Adrenal gland (tissue), 12 donors: Measurements from ENCODE around the gene CFAP206. TPM values are rescaled to one million over a fixed set of nuclear protein-coding genes. Genes with fewer than 3 reads are reported as not detected.

Experiments used
- DNase-seq, 7 donors: peaks; one replicate each; pipeline ENCODE4 v3.0.0-alpha.2; 2019 to 2020
- H3K27ac ChIP-seq, 5 donors: fragments of 200-600 bp; sonication (generic) in 4 of 5; 1 replicate in 3 of 5; 2 replicates in 2 of 5; pipeline versions ENCODE4 v1.5.1 to v1.8.0; 2016 to 2020; ENCODE audit warnings: mild to moderate bottlenecking in 1 of 5
- H3K27me3 ChIP-seq: fragments of 200-600 bp; 2 replicates; pipeline ENCODE4 v1.8.0; 2021
- H3K36me3 ChIP-seq, 2 donors: fragments of 200-600 bp; replicated peaks in 1 of 2; 1 replicate in 1 of 2; 2 replicates in 1 of 2; pipeline versions ENCODE4 v1.5.1 to v1.8.0; 2018 to 2022
- H3K4me1 ChIP-seq, 2 donors: fragments of 200-600 bp; replicated peaks in 1 of 2; 1 replicate in 1 of 2; 2 replicates in 1 of 2; pipeline versions ENCODE4 v1.5.1 to v1.8.0; 2018 to 2021
- H3K4me3 ChIP-seq, 4 donors: fragments of 200-600 bp; sonication (generic) in 3 of 4; one replicate each; pipeline ENCODE4 v1.5.1; 2016 to 2018
- H3K9me3 ChIP-seq, 3 donors: fragments of 200-600 bp; sonication (generic) in 1 of 3; replicated peaks in 1 of 3; 1 replicate in 2 of 3; 2 replicates in 1 of 3; pipeline versions ENCODE4 v1.5.1 to v1.8.0; 2016 to 2021
- POLR2A ChIP-seq, 2 donors: fragments of 450-650 bp; IDR thresholded peaks; one replicate each; pipeline ENCODE4 v1.6.1; 2017; ENCODE audit warnings: antibody characterized with exemption in 2 of 2, mild to moderate bottlenecking in 2 of 2, moderate library complexity in 1 of 2
- WGBS, 4 donors: extraction: QIAGEN DNeasy Blood & Tissue Kit in 2 of 4; methylation state at CpG; one replicate each; pipeline versions ENCODE4 v1.1.5 to v1.1.7; 2013 to 2017; 5-methylcytosine and 5-hydroxymethylcytosine counted together
- intact Hi-C, 2 donors: fragments of 100-400 bp; cut with DNase I; formaldehyde crosslinking; loops; one replicate each; pipeline versions ENCODE4 v1.14.1 to v1.15.0; 2022 to 2023
- polyA plus RNA-seq, 3 donors: library from polyadenylated mRNA; stranded (reverse); fragments of 200-250 nt in 2 of 3; fragments of 350-450 nt in 1 of 3; fragmentation: Illumina TruSeq in 1 of 3; extraction: RNeasy Lipid Tissue Mini Kit (QIAGEN cat#74804) in 1 of 3; gene quantifications; one replicate each; pipeline ENCODE4 v1.2.3, GENCODE V29; 2013 to 2014
- total RNA-seq, 9 donors: library from RNA; depleted of rRNA in 4 of 9; stranded (reverse); fragments of >200 nt in 4 of 9; fragments of 120-200 nt in 1 of 9; fragmentation: NEBNext Ultra II Directional in 1 of 9; extraction: Animal tissue kit (Norgen Biotek cat#: 25700) in 1 of 9; gene quantifications; one replicate each; pipeline versions ENCODE4 v1.1.0 to v1.2.4, GENCODE V29; 2013 to 2023
- TF ChIP-seq, protein P1 (sequence below), 6 experiments: fragments of 450-650 bp in 4 of 6; fragments of 200-600 bp in 2 of 6; sonication (generic) in 1 of 6; IDR thresholded peaks; 1 replicate in 5 of 6; 2 replicates in 1 of 6; pipeline versions ENCODE4 v1.5.1 to v1.8.0; 2016 to 2021; ENCODE audit warnings: antibody characterized with exemption in 6 of 6, mild to moderate bottlenecking in 2 of 6, moderate library complexity in 1 of 6
- donor health status: healthy with polysubstance abuse.
- donor health status: Bipolar disorder and iron deficiency.
- donor health status: DM: yes; HTN: yes; CAD: no.
- donor health status: DM: no; HTN: no; CAD: no.
- donor health status: DM: no; HTN: no; CAD: no.
- donor health status: DM: yes; HTN: yes; CAD: no.

Gene CFAP206
- total and polyA plus RNA-seq, 12 donors, result 0.09 to 1.6 (median 0.42) TPM

DNA sequence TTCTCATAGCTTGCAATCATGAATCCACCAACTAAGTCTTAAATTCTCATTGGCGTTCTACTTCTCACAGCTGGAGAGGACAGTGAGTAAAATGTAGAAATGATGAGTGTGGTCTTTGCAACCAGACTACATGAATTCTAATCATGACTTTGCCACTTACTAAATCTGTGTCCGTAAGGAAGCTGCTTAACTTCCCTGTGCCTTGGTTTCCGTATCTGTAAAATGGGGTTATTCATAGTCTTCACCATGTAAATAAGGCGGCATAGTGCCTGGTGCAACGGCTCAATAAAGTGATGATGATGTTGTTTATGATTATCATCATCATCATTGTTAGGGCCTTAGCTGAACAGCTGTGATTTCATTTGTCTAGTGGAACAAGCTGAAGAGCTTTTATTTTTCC, 12.6 kb downstream of the CFAP206 start:
- no peaks in the 10 kb centered on the region for H3K27me3 ChIP-seq
- intact Hi-C loops, result no loop called here
- no peaks in the 10 kb centered on the region for H3K9me3 ChIP-seq
- no peaks in the 10 kb centered on the region for H3K36me3 ChIP-seq
- no peak for DNase-seq
- H3K27ac ChIP-seq, result no peak overlapping the region
- no peaks in the 10 kb centered on the region for H3K4me1 ChIP-seq
- TF ChIP-seq, protein P1, sequence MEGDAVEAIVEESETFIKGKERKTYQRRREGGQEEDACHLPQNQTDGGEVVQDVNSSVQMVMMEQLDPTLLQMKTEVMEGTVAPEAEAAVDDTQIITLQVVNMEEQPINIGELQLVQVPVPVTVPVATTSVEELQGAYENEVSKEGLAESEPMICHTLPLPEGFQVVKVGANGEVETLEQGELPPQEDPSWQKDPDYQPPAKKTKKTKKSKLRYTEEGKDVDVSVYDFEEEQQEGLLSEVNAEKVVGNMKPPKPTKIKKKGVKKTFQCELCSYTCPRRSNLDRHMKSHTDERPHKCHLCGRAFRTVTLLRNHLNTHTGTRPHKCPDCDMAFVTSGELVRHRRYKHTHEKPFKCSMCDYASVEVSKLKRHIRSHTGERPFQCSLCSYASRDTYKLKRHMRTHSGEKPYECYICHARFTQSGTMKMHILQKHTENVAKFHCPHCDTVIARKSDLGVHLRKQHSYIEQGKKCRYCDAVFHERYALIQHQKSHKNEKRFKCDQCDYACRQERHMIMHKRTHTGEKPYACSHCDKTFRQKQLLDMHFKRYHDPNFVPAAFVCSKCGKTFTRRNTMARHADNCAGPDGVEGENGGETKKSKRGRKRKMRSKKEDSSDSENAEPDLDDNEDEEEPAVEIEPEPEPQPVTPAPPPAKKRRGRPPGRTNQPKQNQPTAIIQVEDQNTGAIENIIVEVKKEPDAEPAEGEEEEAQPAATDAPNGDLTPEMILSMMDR (IDR thresholded peaks at IDR 0.05), result no peak
- TF ChIP-seq POLR2A (IDR thresholded peaks at IDR 0.05), result no peak
- WGBS, 4 donors, result 92 to 96% (median 94%) methylated on average over 5 of the region's 5 CpGs
- no peak overlapping the region for H3K4me3 ChIP-seq

DNA sequence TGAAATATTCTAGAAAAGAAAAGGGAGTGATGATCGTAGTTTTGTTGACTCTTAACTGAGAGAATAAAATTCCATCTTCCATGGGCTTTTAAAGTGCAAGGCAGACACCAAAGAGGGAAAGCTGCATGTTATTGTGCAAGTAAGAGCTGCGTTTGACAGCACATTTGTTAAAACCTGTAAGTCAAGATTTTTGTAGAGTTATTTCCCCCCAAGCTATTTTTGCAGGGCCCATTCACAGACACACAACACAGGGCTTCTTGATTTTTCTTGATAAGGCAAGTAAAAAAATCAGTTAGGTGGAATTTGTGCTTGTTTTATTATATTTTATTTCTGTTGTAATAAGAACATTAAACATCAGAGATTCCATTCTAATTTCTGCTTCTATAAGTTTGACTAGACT, 13.8 kb downstream of the CFAP206 start:
- Histone ChIP-seq H3K27me3 (no peaks in the 10 kb centered on the region), H3K4me3 (no peak overlapping the region), H3K36me3 (no peaks in the 10 kb centered on the region), H3K27ac (no peak overlapping the region), H3K9me3 (no peaks in the 10 kb centered on the region), H3K4me1 (no peaks in the 10 kb centered on the region)
- DNase-seq, result no peak
- no peak for TF ChIP-seq POLR2A (IDR thresholded peaks at IDR 0.05)
- TF ChIP-seq, protein P1 (IDR thresholded peaks at IDR 0.05), result no peak
- intact Hi-C loops, result no loop called here
- 79 to 81% (median 81%) methylated on average over 2 of the region's 2 CpGs for WGBS, 4 donors

DNA sequence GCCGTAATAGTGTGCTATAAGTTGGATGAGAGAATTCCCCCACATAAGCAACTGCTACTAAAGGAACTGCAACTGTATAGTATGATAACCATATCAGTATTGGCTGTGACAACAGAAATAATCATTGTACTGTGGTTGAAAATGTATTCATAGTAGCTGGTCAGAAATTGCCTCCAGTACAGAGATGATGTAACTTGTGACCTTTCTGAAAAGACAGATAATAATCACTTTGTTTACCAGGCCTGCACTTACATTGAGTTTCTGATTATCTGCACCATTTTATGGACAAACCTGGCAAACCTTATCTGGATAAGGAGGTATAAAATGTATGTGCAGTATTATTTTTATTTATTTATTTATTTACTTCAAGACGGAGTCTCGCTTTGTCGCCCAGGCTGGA, 19.0 kb downstream of the CFAP206 start:
- 93 to 98% (median 95%) methylated on average over 4 of the region's 4 CpGs for WGBS, 4 donors
- H3K27ac ChIP-seq, result no peak overlapping the region
- no peaks in the 10 kb centered on the region for H3K36me3 ChIP-seq
- DNase-seq, result no peak
- no peaks in the 10 kb centered on the region for H3K9me3 ChIP-seq
- TF ChIP-seq, protein P1 (IDR thresholded peaks at IDR 0.05), result no peak
- no peak for TF ChIP-seq POLR2A (IDR thresholded peaks at IDR 0.05)
- no peaks in the 10 kb centered on the region for H3K27me3 ChIP-seq
- H3K4me3 ChIP-seq, result no peak overlapping the region
- no peaks in the 10 kb centered on the region for H3K4me1 ChIP-seq
- intact Hi-C loops, result no loop called here

DNA sequence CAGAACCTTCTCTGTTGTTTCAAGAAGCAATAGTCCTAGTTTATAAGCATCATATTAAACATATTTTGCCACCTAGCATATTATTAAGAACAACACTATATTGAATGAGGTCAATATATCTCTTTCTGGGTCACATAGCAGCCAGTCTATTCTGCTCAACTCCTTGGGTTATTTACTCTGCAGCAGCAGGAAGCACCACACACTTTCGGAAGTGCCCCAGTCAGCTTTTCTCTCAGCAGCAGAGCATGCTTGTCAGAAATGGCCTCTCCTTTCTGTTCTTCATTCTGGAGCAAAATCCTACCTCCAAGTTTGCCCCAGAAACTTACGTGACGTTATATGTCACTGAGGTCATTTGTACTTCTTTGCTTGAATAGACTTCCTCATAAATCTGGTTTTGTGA, 22.7 kb downstream of the CFAP206 start:
- Histone ChIP-seq H3K27ac (no peak overlapping the region), H3K36me3 (no peaks in the 10 kb centered on the region), H3K4me3 (no peak overlapping the region), H3K4me1 (no peaks in the 10 kb centered on the region), H3K27me3 (no peaks in the 10 kb centered on the region), H3K9me3 (no peaks in the 10 kb centered on the region)
- DNase-seq, result no peak
- TF ChIP-seq, protein P1 (IDR thresholded peaks at IDR 0.05), result no peak
- intact Hi-C loops, result no loop called here
- 71 to 86% (median 78%) methylated on average over 3 of the region's 3 CpGs for WGBS, 4 donors
